Liver (tissue), 9 donors: ENCODE results near the gene CHST14. TPM values are rescaled to one million over a fixed set of nuclear protein-coding genes. Genes with fewer than 3 reads are reported as not detected.

ENCODE experiments used
- DNase-seq: peaks from one replicate; pipeline ENCODE4 v3.0.0-alpha.2; 2017; ENCODE audit warnings: low spot score
- H3K27ac ChIP-seq, 2 donors: one replicate each; pipeline ENCODE4 v1.7.0; 2013; ENCODE audit warnings: inconsistent platforms in 2 of 2, low read length in 2 of 2, control low read depth in 1 of 2, low read depth in 1 of 2, mild to moderate bottlenecking in 1 of 2
- H3K27me3 ChIP-seq, 4 donors: one replicate each; pipeline versions ENCODE4 v1.6.1 to v1.7.0; 2013; ENCODE audit warnings: low read length in 3 of 4, inconsistent platforms in 1 of 4, mild to moderate bottlenecking in 1 of 4, moderate library complexity in 1 of 4; ENCODE audit not compliant: control insufficient read depth in 4 of 4, insufficient read depth in 4 of 4
- H3K36me3 ChIP-seq, 4 donors: one replicate each; pipeline versions ENCODE4 v1.6.1 to v1.7.0; 2013; ENCODE audit warnings: low read length in 3 of 4, mild to moderate bottlenecking in 3 of 4, low read depth in 1 of 4, moderate library complexity in 1 of 4; ENCODE audit not compliant: control insufficient read depth in 4 of 4, insufficient read depth in 3 of 4
- H3K4me1 ChIP-seq, 4 donors: one replicate each; pipeline versions ENCODE4 v1.6.1 to v1.7.0; 2013; ENCODE audit warnings: low read length in 3 of 4, mild to moderate bottlenecking in 3 of 4, moderate library complexity in 1 of 4; ENCODE audit not compliant: control insufficient read depth in 4 of 4, insufficient read depth in 4 of 4
- H3K4me3 ChIP-seq, 3 donors: one replicate each; pipeline versions ENCODE4 v1.6.1 to v1.7.0; 2013; ENCODE audit warnings: low read length in 3 of 3, control low read depth in 1 of 3, low read depth in 1 of 3, mild to moderate bottlenecking in 1 of 3
- H3K9ac ChIP-seq, 2 donors: one replicate each; pipeline ENCODE4 v1.7.0; 2013; ENCODE audit warnings: low read length in 2 of 2, mild to moderate bottlenecking in 2 of 2, moderate library complexity in 2 of 2, control low read depth in 1 of 2, low read depth in 1 of 2
- H3K9me3 ChIP-seq, 4 donors: one replicate each; pipeline versions ENCODE4 v1.6.1 to v1.7.0; 2013; ENCODE audit warnings: low read length in 3 of 4; ENCODE audit not compliant: control insufficient read depth in 4 of 4
- EGR1 ChIP-seq, 2 donors: IDR thresholded peaks; 2 replicates each; pipeline ENCODE4 v1.6.1; 2016 to 2018; ENCODE audit warnings: antibody characterized with exemption in 2 of 2, low read depth in 2 of 2
- FOXA2 ChIP-seq: IDR thresholded peaks from 2 replicates; pipeline ENCODE4 v1.6.1; 2016; ENCODE audit warnings: antibody characterized with exemption
- GABPA ChIP-seq, 2 donors: IDR thresholded peaks in 1 of 2; conservative IDR thresholded peaks in 1 of 2; 2 replicates each; pipeline ENCODE4 v1.6.1; 2016; ENCODE audit warnings: antibody characterized with exemption in 2 of 2, mild to moderate bottlenecking in 1 of 2, moderate library complexity in 1 of 2
- HNF4A ChIP-seq, 2 donors: conservative IDR thresholded peaks; 2 replicates each; pipeline ENCODE4 v1.6.1; 2016; ENCODE audit warnings: antibody characterized with exemption in 2 of 2, mild to moderate bottlenecking in 2 of 2
- JUND ChIP-seq, 2 donors: IDR thresholded peaks; 2 replicates each; pipeline ENCODE4 v1.6.1; 2016; ENCODE audit warnings: antibody characterized with exemption in 2 of 2
- MAX ChIP-seq: IDR thresholded peaks from 2 replicates; pipeline ENCODE4 v1.6.1; 2016; ENCODE audit warnings: antibody characterized with exemption
- NR2F2 ChIP-seq: IDR thresholded peaks from 2 replicates; pipeline ENCODE4 v1.6.1; 2016; ENCODE audit warnings: antibody characterized with exemption
- REST ChIP-seq: IDR thresholded peaks from 2 replicates; pipeline ENCODE4 v1.6.1; 2016; ENCODE audit warnings: antibody characterized with exemption, mild to moderate bottlenecking
- RXRA ChIP-seq, 2 donors: IDR thresholded peaks; 2 replicates each; pipeline ENCODE4 v1.6.1; 2017 to 2018; ENCODE audit warnings: antibody characterized with exemption in 2 of 2, mild to moderate bottlenecking in 1 of 2
- TAF1 ChIP-seq: conservative IDR thresholded peaks from 2 replicates; pipeline ENCODE4 v1.6.1; 2016; ENCODE audit warnings: antibody characterized with exemption, mild to moderate bottlenecking
- YY1 ChIP-seq: IDR thresholded peaks from 2 replicates; pipeline ENCODE4 v1.6.1; 2016; ENCODE audit warnings: antibody characterized with exemption, mild to moderate bottlenecking
- WGBS: extraction: QIAGEN DNeasy Blood & Tissue Kit; methylation state at CpG from one replicate; pipeline ENCODE4 v1.1.7; 2013; 5-methylcytosine and 5-hydroxymethylcytosine counted together
- polyA plus RNA-seq, 2 donors: library from polyadenylated mRNA; stranded (reverse) in 1 of 2; unstranded in 1 of 2; fragments of 200-250 nt in 1 of 2; fragments of >200 nt in 1 of 2; fragmentation: Nextera tagmentation in 1 of 2; extraction: Ambion mirVana in 1 of 2; gene quantifications; one replicate each; pipeline versions ENCODE4 v1.2.1 to v1.2.3, GENCODE V29; 2013 to 2015
- total RNA-seq, 2 donors: library from RNA; depleted of rRNA; stranded (reverse); fragments of >200 nt; gene quantifications; one replicate each; pipeline ENCODE4 v1.2.3, GENCODE V29; 2014
- TF ChIP-seq, protein P1 (sequence below): fragments of 150-350 bp; IDR thresholded peaks from 2 replicates; pipeline ENCODE4 v1.5.1; 2017; ENCODE audit warnings: improper control_type of control experiment, low read depth, low read length; ENCODE audit not compliant: missing input control
- donor health status: healthy.
- donor health status: healthy.
- donor health status: healthy.
- donor health status: healthy.
- donor health status: healthy.

CHST14 gene
- total and polyA plus RNA-seq, 4 donors = 2.3 to 5.3 (median 3.1) TPM

- WGBS = 29% methylated on average over 16 of the region's 16 CpGs
- peaks cover 0 to 4% (median 0%) of the 10 kb centered on the region in 4 donors for H3K36me3 ChIP-seq
- no peaks in the 10 kb centered on the region for H3K27me3 ChIP-seq
- TF ChIP-seq TAF1 = no peak
- TF ChIP-seq HNF4A (conservative IDR thresholded peaks at IDR 0.05) = no peak
- TF ChIP-seq YY1 = no peak
- TF ChIP-seq RXRA (IDR thresholded peaks at IDR 0.05) = no peak
- no peak for TF ChIP-seq NR2F2
- TF ChIP-seq FOXA2 = no peak
- no peak for TF ChIP-seq REST
- TF ChIP-seq JUND (IDR thresholded peaks at IDR 0.05) = no peak
- TF ChIP-seq, protein P1, sequence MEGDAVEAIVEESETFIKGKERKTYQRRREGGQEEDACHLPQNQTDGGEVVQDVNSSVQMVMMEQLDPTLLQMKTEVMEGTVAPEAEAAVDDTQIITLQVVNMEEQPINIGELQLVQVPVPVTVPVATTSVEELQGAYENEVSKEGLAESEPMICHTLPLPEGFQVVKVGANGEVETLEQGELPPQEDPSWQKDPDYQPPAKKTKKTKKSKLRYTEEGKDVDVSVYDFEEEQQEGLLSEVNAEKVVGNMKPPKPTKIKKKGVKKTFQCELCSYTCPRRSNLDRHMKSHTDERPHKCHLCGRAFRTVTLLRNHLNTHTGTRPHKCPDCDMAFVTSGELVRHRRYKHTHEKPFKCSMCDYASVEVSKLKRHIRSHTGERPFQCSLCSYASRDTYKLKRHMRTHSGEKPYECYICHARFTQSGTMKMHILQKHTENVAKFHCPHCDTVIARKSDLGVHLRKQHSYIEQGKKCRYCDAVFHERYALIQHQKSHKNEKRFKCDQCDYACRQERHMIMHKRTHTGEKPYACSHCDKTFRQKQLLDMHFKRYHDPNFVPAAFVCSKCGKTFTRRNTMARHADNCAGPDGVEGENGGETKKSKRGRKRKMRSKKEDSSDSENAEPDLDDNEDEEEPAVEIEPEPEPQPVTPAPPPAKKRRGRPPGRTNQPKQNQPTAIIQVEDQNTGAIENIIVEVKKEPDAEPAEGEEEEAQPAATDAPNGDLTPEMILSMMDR = no peak
- TF ChIP-seq MAX = no peak
- no peaks in the 10 kb centered on the region for H3K9me3 ChIP-seq
- H3K4me1 ChIP-seq = peaks cover 3 to 18% (median 11%) of the 10 kb centered on the region in 4 donors
- no peak for DNase-seq
- peak overlapping the region in 1 of 2 donors; percentile 63 for H3K9ac ChIP-seq
- H3K4me3 ChIP-seq = peak overlapping the region; percentile 72 to 85 (median 75)
- peak overlapping the region; percentile 25 to 38 for H3K27ac ChIP-seq
Observed at GRCh38 chr15:40471808-40472150, 995 bp downstream of the CHST14 start.

DNA sequence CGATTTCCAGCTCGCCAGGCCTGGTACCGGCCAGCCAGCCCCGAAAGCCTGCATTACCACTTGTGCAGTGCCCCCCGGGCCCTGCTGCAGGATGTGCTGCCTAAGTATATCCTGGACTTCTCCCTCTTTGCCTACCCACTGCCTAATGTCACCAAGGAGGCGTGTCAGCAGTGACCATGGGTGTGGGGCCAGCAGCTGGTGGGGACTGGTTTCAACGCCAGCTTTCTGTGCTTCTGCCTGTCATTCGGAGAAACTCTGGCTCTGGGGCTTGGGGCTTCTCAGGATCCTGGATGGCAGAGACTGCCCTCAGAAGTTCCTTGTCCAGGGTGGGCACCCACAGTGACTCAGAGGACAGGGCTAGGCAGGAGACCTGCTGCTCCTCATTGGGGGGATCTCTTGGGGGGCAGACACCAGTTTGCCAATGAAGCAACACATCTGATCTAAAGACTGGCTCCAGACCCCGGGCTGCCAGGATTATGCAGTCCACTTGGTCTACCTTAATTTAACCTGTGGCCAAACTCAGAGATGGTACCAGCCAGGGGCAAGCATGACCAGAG, 1.5 kb downstream of the CHST14 start:
- H3K9ac ChIP-seq = no peak overlapping the region
- 90% methylated on average over 9 of the region's 9 CpGs for WGBS
- H3K36me3 ChIP-seq = peaks cover 0 to under 1% (median 0%) of the 10 kb centered on the region in 4 donors
- H3K4me3 ChIP-seq = peak overlapping the region in 1 of 3 donors; percentile 75
- H3K9me3 ChIP-seq = no peaks in the 10 kb centered on the region
- no peak overlapping the region for H3K27ac ChIP-seq
- H3K27me3 ChIP-seq = no peaks in the 10 kb centered on the region
- peaks cover 3 to 18% (median 11%) of the 10 kb centered on the region in 4 donors for H3K4me1 ChIP-seq
- TF ChIP-seq EGR1 (IDR thresholded peaks at IDR 0.05; ENCODE audit: low read depth in 2 of 2) (no peak), GABPA (IDR thresholded peaks at IDR 0.05 in 1 of 2, conservative IDR thresholded peaks at IDR 0.05 in 1 of 2) (no peak), REST (no peak), HNF4A (conservative IDR thresholded peaks at IDR 0.05) (no peak)
- no peak for DNase-seq
